ENCODE data around the gene CTDSP1.
A peak's percentile ranks its signal among the peaks of the same experiment; 100 is the strongest.

The CTDSP1 gene

DNA sequence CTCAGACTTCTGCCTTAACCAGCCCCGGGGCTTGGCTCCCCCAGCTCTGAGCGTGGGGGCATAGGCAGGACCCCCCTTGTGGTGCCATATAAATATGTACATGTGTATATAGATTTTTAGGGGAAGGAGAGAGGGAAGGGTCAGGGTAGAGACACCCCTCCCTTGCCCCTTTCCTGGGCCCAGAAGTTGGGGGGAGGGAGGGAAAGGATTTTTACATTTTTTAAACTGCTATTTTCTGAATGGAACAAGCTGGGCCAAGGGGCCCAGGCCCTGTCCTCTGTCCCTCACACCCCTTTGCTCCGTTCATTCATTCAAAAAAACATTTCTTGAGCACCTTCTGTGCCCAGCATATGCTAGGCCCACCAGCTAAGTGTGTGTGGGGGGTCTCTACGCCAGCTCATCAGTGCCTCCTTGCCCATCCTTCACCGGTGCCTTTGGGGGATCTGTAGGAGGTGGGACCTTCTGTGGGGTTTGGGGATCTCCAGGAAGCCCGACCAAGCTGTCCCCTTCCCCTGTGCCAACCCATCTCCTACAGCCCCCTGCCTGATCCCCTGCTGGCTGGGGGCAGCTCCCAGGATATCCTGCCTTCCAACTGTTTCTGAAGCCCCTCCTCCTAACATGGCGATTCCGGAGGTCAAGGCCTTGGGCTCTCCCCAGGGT is 5.5 kb downstream of the CTDSP1 start:
- no peak for DNase-seq (ENCODE audit: extremely low spot score)
- TF ChIP-seq, protein P1, sequence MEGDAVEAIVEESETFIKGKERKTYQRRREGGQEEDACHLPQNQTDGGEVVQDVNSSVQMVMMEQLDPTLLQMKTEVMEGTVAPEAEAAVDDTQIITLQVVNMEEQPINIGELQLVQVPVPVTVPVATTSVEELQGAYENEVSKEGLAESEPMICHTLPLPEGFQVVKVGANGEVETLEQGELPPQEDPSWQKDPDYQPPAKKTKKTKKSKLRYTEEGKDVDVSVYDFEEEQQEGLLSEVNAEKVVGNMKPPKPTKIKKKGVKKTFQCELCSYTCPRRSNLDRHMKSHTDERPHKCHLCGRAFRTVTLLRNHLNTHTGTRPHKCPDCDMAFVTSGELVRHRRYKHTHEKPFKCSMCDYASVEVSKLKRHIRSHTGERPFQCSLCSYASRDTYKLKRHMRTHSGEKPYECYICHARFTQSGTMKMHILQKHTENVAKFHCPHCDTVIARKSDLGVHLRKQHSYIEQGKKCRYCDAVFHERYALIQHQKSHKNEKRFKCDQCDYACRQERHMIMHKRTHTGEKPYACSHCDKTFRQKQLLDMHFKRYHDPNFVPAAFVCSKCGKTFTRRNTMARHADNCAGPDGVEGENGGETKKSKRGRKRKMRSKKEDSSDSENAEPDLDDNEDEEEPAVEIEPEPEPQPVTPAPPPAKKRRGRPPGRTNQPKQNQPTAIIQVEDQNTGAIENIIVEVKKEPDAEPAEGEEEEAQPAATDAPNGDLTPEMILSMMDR (IDR thresholded peaks at IDR 0.05; ENCODE audit: control extremely low read depth, extremely low read depth, low read depth, missing control alignments), result no peak
- ChIA-PET CTCF (interaction anchor here (1.1 to 1.7 kb wide), 6 partner anchors 9 to 443 kb away, joined by 3 to 8 read pairs (median 4); no protein-coding TSS in a partner anchor), POLR2A (interaction anchor here (0.6 to 0.9 kb wide), 2 partner anchors 10 to 144 kb away, joined by 3 to 6 read pairs; no protein-coding TSS in a partner anchor)

DNA sequence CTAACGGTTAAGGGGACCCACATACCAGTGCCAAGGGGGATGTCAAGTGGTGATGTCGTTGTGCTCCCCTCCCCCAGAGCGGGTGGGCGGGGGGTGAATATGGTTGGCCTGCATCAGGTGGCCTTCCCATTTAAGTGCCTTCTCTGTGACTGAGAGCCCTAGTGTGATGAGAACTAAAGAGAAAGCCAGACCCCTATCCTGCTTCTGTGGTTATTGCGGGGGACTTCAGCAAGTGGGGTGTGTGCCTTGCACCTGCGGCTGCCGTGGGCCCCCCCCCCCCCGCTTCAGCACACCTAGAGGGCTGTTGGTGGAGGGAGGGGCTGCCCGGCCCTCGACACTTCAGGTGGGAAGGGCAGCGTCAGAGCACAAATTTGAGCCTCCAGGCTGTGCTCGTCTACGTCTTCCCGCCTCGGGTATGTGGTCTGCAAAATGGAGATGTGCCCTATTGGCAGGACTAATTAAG is 6.1 kb downstream of the CTDSP1 start:
- ChIA-PET CTCF (interaction anchor here (1.3 to 1.7 kb wide), 3 partner anchors 12 to 107 kb away, joined by 4 to 5 read pairs (median 4); no protein-coding TSS in a partner anchor), POLR2A (interaction anchor here (0.6 to 0.9 kb wide), 2 partner anchors 10 to 143 kb away, joined by 3 to 6 read pairs; no protein-coding TSS in a partner anchor)
- TF ChIP-seq, protein P1 (IDR thresholded peaks at IDR 0.05; ENCODE audit: control extremely low read depth, extremely low read depth, low read depth, missing control alignments), result no peak
- no peak for DNase-seq (ENCODE audit: extremely low spot score)

DNA sequence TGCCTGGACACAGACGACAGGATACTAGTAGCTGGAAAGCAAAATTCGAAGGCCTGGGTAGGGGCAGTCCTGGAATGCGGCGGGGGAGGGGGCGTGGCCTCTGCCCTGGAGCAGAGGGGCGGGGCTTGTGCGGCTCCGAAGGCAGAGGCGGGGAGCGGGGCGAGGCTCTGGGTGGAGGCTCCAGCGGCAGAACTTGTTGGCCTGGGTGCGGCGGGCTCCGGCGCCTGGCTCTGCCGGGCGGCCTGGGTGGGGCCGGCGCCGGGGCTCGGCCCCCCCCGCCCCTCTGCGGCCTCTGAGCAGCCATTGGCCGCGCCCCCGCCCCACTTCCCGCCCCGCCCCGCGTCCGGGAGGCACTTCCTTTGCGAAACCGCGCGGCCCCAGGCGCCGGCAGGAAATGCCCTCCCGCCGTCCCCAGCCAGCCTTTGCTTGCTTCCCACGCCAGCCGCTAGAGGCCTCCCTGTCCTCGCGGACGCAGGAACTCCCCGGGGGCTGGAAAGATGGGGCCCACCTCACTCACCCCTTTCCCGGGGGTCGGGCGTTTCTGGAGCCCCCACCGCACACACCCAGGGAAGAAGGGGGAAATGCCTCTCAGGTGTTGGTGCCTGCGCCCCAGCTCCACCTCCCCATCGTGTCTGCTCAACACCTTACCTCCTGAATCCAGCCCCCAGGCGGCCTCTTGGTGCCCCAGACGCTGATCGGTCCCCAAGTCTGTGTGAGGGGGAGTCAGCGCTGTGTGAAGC is 6.7 kb downstream of the CTDSP1 start:
- ChIA-PET POLR2A (no interaction called here), CTCF (interaction anchor here (0.9 to 1.4 kb wide), 6 partner anchors 15 to 158 kb away, joined by 3 to 7 read pairs (median 4); no protein-coding TSS in a partner anchor)
- peak; percentile 93 for DNase-seq (ENCODE audit: extremely low spot score)
- TF ChIP-seq, protein P1 (IDR thresholded peaks at IDR 0.05; ENCODE audit: control extremely low read depth, extremely low read depth, low read depth, missing control alignments), result peak; percentile 93

DNA sequence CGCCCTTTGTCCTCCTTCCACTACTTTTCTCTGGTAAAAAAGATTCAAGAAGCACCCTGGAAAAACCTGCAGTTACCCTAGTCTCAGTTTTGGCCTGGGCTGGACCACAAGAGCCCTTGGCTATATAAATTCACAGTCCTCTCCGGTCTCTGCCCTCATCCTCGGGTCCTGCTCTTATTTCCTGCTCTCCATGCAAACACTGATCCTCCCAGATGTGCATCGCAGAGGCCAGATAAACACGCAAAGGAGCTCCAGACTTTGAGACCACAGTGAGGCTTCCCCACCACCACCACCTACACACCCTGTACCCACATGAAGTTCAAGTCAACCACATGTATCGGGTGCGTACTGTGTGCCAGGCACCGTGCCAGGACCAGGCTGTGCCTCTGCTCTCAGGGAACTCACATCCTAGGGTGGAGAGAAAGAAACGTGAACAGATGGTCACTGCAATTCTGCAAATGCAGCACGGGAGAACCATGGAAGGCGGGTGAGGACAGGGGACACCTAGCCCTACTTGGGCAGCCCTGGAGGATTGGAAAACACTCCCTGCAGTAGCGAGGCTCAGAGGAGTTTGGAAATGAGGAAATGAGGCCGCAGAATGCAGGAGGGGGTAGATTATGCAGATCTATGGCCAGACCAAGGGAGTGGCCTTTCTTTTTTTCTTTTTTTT is 7.4 kb downstream of the CTDSP1 start:
- TF ChIP-seq, protein P1 (IDR thresholded peaks at IDR 0.05; ENCODE audit: control extremely low read depth, extremely low read depth, low read depth, missing control alignments), result no peak
- ChIA-PET POLR2A (no interaction called here), CTCF (interaction anchor here (0.6 to 1.4 kb wide), 6 partner anchors 11 to 221 kb away, joined by 3 to 7 read pairs (median 3); no protein-coding TSS in a partner anchor)
- DNase-seq (ENCODE audit: extremely low spot score), result no peak

DNA sequence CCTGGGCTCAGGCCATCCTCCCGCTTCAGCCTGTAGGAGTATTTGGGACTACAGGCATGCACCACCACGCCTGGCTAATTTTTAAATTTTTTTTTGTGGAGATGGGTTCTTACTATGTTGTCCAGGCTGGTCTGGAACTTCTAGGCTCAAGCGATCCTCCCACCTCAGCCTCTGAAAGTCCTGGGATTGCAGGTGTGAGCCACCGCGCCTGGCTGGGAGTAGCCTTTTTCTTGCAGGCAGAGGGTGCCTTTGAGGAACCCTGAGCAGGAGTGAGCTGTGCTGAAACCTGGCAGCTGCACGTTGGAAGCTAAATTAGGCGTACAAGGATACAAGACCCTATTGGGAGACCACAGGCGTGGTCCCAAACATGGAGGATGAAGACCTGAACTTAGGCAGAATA is 8.0 kb downstream of the CTDSP1 start:
- DNase-seq (ENCODE audit: extremely low spot score), result no peak
- CTCF ChIA-PET, result interaction anchor here (0.9 kb wide), 2 partner anchors 136 to 221 kb away, joined by 3 read pairs; no protein-coding TSS in a partner anchor
- POLR2A ChIA-PET, result no interaction called here
- TF ChIP-seq, protein P1 (IDR thresholded peaks at IDR 0.05; ENCODE audit: control extremely low read depth, extremely low read depth, low read depth, missing control alignments), result no peak

DNA sequence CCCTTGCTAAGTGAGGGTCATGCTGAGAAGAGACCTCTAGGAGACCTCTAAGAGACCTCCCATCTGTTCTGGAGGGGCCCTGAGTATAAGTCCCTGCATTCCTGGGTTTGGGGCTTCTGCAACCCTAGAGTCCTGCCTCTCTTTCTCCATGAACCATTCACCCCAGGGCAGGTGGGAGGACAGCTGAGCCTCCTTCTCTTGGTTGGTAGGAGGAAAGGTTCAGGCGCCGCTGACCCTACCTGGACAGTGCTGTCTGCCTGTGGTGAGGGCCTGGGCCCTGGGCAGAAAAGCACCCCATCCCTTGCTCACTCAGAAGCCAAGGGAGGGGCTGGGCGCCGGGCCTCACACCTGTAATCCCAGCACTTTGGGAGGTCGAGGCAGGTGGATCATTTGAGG is 18.7 kb downstream of the CTDSP1 start:
- TF ChIP-seq, protein P1 (IDR thresholded peaks at IDR 0.05; ENCODE audit: control extremely low read depth, extremely low read depth, low read depth, missing control alignments), result no peak
- ChIA-PET POLR2A (no interaction called here), CTCF (interaction anchor here (0.7 to 1.1 kb wide), 3 partner anchors 9 to 21 kb away, joined by 3 read pairs; no protein-coding TSS in a partner anchor)
- no peak for DNase-seq (ENCODE audit: extremely low spot score)

Data from GM10248 (cell line).